GM18951 (cell line): ENCODE results near the gene ZNF682.
A peak's percentile ranks its signal among the peaks of the same experiment; 100 is the strongest.
"Not testable (repeated sequence)": the region's sequence is repeated elsewhere in the genome, so short reads cannot be mapped to it uniquely, and the experiment has no call there.

Source experiments
- POLR2A ChIP-seq: IDR thresholded peaks from 4 replicates; pipeline ENCODE4 v1.6.1; 2011; ENCODE audit warnings: mild to moderate bottlenecking; ENCODE audit not compliant: insufficient read length, insufficient read depth; ENCODE audit errors: extremely low read depth
- in situ Hi-C: fragments of 300-500 bp; cut with MboI; formaldehyde crosslinking; loops from one replicate; pipeline ENCODE4 v1.12.0; 2022; ENCODE audit warnings: low sequenced_read_pairs, mixed read lengths, inconsistent platforms; ENCODE audit not compliant: unreplicated experiment

The ZNF682 gene

GRCh38 chr19:20039203-20039723 is at the start of gene ZNF682:
Gene ZNF682 (minus strand): TSS chr19:20039505. CDS start chr19:20039345, 160 bp downstream.
- in situ Hi-C loops = no loop called here
- TF ChIP-seq POLR2A = peak; percentile 29

- in situ Hi-C loops = not testable (repeated sequence)
Measured at GRCh38 chr19:20082876-20083275, 43.6 kb upstream of the ZNF682 start.

- in situ Hi-C loops = not testable (repeated sequence)
Measured at GRCh38 chr19:20082232-20082833, 43.0 kb upstream of the ZNF682 start.

GRCh38 chr19:20080656-20081055 is 41.4 kb upstream of the ZNF682 start:
- no peak for TF ChIP-seq POLR2A
- in situ Hi-C loops = no loop called here

- TF ChIP-seq POLR2A = no peak
- in situ Hi-C loops = no loop called here
Measured at GRCh38 chr19:20079476-20079875, 40.2 kb upstream of the ZNF682 start.

- no peak for TF ChIP-seq POLR2A
- in situ Hi-C loops = no loop called here
Measured at GRCh38 chr19:20078581-20079031, 39.3 kb upstream of the ZNF682 start.

- in situ Hi-C loops = no loop called here
- TF ChIP-seq POLR2A = peak; percentile 28
Measured at GRCh38 chr19:20077791-20078463, 38.6 kb upstream of the ZNF682 start, which contains the start of gene ZNF90. Gene ZNF90 (plus strand): TSS chr19:20078000. CDS start chr19:20078133, 133 bp downstream.

- in situ Hi-C loops = no loop called here
- no peak for TF ChIP-seq POLR2A
Measured at GRCh38 chr19:20072936-20073335, 33.6 kb upstream of the ZNF682 start.

- in situ Hi-C loops = no loop called here
- no peak for TF ChIP-seq POLR2A
Measured at GRCh38 chr19:20070691-20071090, 31.4 kb upstream of the ZNF682 start.

- in situ Hi-C loops = not testable (repeated sequence)
Measured at GRCh38 chr19:20068559-20068958, 29.3 kb upstream of the ZNF682 start.

- TF ChIP-seq POLR2A = no peak
- in situ Hi-C loops = no loop called here
Measured at GRCh38 chr19:20067943-20068342, 28.6 kb upstream of the ZNF682 start.

GRCh38 chr19:20066861-20067260 is 27.6 kb upstream of the ZNF682 start:
- in situ Hi-C loops = no loop called here

GRCh38 chr19:20060282-20060681 is 21.0 kb upstream of the ZNF682 start:
- in situ Hi-C loops = no loop called here

More at GRCh38 chr19:20066861-20067260, 27.6 kb upstream of the ZNF682 start:
- no peak for TF ChIP-seq POLR2A

GRCh38 chr19:20058738-20059137 is 19.4 kb upstream of the ZNF682 start:
- in situ Hi-C loops = not testable (repeated sequence)

More at GRCh38 chr19:20060282-20060681, 21.0 kb upstream of the ZNF682 start:
- no peak for TF ChIP-seq POLR2A
